T47D (cell line): Measurements from ENCODE around the gene IFNGR1.
"Not testable (repeated sequence)": the region's sequence is repeated elsewhere in the genome, so short reads cannot be mapped to it uniquely, and the experiment has no call there.

Source experiments
- DNase-seq, 2 experiments: peaks; one replicate each; pipeline versions ENCODE4 v3.0.0 to v3.0.0-alpha.2; 2011 to 2012; ENCODE audit warnings: low read depth in 1 of 2, low spot score in 1 of 2
- JUND ChIP-seq: IDR thresholded peaks from 2 replicates; pipeline ENCODE4 v1.6.1; 2012; ENCODE audit warnings: low read depth
- in situ Hi-C: cut with HindIII; loops from 2 replicates; pipeline ENCODE4 v1.10.0; 2016; ENCODE audit warnings: low sequenced_read_pairs, low pct_unique_long_range_greater_than_20kb

The IFNGR1 gene

DNA sequence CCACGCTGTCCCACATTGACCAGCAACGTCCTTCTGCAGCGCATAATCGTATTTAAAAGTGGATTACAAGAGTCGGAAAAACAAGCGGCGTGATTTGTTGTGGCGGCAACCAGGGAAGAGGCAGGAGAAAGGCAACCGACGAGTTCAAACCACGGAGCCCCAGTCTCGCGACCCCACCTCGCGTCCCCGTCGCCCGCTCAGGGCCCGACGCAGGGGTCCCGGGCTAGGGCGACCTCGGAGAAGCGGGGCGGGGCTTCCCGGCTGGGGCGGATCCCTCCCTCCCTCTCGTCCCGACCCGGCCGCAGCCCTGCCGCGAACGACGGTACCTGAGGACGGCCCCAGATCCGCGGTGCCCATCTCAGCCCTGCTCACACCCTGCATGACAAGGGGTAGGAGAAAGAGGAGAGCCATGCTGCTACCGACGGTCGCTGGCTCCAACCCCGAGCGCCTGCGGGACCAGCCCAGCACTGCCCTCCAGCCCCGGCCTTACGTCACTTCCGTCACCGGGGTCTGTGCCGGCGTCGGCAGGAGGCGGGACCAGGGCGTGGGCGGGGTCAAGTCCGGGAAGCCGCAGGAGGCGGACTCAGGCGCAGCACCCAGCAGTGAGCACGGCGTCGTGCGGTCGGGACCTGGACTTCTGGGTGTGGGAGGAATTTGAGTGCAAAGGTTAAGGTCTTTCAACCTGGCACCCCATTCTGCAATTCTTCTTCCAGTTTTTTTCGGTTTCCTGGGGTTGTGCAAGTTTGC lies at the start of gene IFNGR1:
IFNGR1 (minus strand) TSS at position 469 of the 747 bp plus-strand sequence; CDS start at position 411, 58 bp downstream.
- peak; percentile 81 to 88 for DNase-seq
- in situ Hi-C loops = no loop called here
- no peak for TF ChIP-seq JUND

- no peak for TF ChIP-seq JUND
- in situ Hi-C loops = no loop called here
- DNase-seq = no peak
Observed at GRCh38 chr6:137268911-137269310, 49.7 kb upstream of the IFNGR1 start.

DNA sequence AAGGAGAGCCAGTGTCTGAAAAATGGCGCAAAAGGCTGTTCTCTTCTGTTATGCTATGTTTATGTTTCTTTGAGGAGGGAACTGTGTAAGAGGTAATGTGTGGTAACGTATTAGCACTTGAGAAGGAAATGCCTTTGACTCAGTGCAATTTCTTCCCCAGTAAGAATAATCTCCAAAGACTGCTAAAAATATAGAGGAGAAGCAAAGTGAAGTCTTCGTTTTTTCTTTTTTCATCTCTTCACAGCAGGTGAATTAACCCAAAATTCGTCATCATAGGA lies 47.1 kb upstream of the IFNGR1 start:
- no peak for DNase-seq
- no peak for TF ChIP-seq JUND
- in situ Hi-C loops = no loop called here

GRCh38 chr6:137265561-137266308 lies 46.5 kb upstream of the IFNGR1 start:
- DNase-seq = no peak
- in situ Hi-C loops = no loop called here
- TF ChIP-seq JUND = no peak

DNA sequence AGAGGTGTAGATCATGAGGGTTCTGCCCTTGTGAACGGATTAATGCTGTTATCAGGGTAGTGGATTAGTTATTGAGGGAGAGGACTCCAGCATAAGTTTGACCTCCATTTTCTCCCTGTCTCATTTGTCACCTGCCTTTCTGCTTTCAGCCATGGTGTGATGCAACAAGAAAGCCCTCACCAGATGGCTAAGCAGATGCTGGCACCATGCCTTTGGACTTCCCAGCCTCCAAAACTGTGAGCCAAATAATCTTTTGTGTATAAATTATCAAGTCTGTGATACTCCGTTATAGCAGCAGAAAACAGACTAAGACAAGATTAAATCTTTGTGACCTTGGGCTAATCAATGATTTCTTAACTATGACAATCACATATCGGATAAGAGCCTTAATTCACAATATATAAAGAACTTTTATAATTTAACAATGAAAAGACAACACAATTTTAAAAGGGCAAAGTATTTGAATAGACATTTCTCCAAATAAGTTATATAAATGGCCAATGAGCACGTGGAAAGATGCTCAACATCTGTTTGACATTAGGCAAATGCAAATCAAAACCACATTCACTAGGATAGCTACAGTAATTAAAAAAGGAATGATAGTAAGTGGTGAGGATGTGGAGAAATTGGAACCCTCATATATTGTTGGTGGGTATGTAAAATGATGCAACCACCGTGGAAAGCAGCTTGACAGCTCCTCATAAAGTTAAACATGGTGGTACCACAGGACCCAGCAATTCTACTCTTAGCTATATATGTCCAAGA lies 45.3 kb upstream of the IFNGR1 start:
- DNase-seq = no peak
- in situ Hi-C loops = no loop called here
- TF ChIP-seq JUND = no peak

GRCh38 chr6:137261761-137262160 lies 42.6 kb upstream of the IFNGR1 start:
- in situ Hi-C loops = no loop called here
- no peak for TF ChIP-seq JUND
- no peak for DNase-seq

GRCh38 chr6:137261361-137261760 lies 42.2 kb upstream of the IFNGR1 start:
- in situ Hi-C loops = no loop called here
- TF ChIP-seq JUND = no peak
- DNase-seq = no peak

DNA sequence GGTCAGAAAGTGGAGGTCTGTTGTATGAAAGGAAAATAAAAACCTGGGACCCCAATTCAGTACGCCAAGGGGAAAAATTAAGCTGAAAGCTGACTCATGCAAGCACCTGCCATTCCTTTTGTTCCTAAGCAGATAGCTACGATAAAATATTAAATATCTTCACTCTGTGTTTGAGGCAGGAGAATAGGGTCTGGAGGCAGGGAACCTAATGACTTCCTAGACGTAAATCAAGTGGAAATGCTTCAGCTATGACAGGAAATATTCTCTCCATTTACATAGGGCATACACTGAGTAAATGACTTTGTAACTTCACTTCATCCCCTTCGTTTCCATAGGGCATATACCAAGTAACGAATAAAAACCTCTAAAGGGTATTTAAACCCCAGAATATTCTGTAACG lies 41.0 kb upstream of the IFNGR1 start:
- TF ChIP-seq JUND = no peak
- DNase-seq = no peak
- in situ Hi-C loops = no loop called here

DNA sequence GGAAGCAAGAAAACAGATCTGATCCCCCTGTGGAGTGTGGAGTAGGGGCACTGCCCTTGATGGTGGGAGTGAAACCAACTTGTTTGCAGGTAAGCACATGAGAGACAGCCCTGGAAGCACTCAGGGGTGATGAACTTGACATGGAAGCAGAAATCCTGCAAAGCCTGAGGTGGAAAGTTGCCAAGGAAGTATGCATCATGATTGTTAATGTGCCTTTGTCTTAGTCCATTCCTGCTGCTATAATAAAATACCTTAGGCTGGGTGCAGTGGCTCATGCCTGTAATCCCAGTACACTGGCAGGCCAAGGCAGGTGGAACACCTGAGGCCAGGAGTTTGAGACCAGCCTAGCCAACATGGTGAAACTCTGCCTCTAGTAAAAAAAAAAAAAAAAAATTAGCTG lies 40.2 kb upstream of the IFNGR1 start:
- no peak for DNase-seq
- no peak for TF ChIP-seq JUND
- in situ Hi-C loops = no loop called here

DNA sequence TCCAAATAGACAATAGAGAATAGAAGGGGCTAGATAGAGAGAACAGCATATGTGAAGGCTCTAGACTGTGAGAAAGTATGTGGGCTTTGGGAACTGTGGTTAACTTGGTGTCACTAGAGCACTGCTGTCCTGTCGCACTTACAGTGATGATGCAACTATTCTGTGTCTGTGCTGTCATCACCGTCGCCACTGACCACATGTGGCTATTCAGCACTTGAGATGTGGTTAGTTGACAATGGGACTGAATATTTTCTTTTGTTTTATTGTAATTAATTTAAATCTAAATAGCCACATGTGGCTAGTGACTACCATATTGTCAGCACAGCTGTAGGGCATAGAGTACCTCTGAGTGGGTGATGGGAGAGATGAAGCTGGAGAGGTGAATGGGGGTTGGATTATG lies 39.0 kb upstream of the IFNGR1 start:
- TF ChIP-seq JUND = no peak
- in situ Hi-C loops = no loop called here
- no peak for DNase-seq

DNA sequence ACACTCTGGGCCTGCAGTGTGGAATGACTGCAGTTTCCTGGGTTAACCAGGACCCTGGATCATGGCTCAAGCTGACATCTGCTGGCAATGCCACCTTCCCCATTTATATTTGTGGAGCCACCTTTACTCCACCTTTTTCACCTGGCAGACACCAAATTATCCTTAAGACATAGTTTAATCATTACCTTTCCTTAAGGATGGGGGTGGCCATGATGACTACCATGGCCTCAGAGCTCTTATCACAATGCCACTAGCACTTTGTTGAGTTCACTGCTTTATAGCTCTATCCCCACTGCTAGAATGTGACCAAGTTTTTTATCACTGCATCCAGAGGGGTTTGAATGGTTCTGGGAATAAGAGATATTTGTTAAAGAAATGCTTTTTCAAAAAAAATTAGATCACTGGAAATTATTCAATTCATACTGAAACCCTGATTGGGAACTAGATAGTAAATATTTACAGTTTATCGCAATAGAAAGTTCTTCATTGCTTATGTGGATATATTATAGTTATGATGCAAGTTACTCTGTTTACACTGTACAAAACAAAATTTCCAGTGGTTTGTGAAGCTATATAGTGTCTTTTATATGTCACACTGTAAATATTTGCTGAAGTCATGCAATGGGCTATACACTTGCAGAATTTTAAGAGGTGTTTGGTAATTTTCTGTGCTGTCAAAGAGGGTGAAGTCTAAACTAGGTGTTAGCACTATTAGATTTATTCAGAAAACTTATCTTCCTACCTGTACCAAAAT lies 37.3 kb upstream of the IFNGR1 start:
- in situ Hi-C loops = no loop called here
- TF ChIP-seq JUND = no peak
- DNase-seq = no peak

DNA sequence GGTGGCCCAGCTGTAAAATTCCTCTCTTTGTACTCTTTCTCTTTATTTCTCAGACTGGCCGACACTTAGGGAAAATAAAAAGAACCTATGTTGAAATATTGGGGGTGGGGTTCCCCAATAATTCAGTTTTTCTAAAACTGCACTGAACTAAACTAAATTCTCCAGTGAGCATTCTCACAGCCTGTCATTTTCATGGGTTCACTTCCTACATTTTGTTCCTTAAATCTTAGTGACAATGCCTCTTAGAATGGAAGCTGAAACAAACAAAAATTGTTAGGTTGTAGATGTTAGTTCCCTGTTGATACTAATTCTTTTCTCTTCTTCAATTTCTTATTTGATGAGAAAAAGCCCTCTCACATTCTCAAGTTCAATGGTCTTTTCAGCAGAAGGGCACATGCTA lies 35.8 kb upstream of the IFNGR1 start:
- DNase-seq = no peak
- in situ Hi-C loops = no loop called here
- no peak for TF ChIP-seq JUND

DNA sequence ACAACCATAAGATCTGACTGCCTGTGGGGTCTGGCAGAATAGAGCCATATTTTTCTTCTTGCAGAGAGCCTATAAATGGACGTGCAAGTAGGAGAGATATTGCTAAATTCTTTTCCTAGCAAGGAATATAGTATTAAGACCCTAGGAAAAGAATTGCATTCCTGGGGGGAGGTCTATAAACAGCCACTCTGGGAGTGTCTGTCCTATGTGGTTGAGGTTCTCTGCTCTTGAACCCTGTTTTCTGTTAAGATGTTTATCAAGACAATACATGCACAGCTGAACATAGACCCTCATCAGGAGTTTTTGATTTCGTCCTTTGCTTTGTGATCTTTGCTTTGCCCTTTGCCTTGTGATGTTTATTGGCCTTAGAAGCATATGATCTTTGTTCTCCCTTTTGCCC lies 35.2 kb upstream of the IFNGR1 start:
- in situ Hi-C loops, DNase-seq: not testable (repeated sequence)
